VCaP (cell line): Measurements from ENCODE around the gene TNFRSF25.
A peak's percentile ranks its signal among the peaks of the same experiment; 100 is the strongest.
"Not testable (repeated sequence)": the region's sequence is repeated elsewhere in the genome, so short reads cannot be mapped to it uniquely, and the experiment has no call there.

ENCODE experiments used
- H3K27ac ChIP-seq: fragments of 450-650 bp; 2 replicates; pipeline ENCODE4 v1.5.1; 2017
- TF ChIP-seq, protein P1 (sequence below): fragments of 450-650 bp; conservative IDR thresholded peaks from 2 replicates; pipeline ENCODE4 v1.5.1; 2017; ENCODE audit warnings: mild to moderate bottlenecking, moderate library complexity

The TNFRSF25 gene

DNA sequence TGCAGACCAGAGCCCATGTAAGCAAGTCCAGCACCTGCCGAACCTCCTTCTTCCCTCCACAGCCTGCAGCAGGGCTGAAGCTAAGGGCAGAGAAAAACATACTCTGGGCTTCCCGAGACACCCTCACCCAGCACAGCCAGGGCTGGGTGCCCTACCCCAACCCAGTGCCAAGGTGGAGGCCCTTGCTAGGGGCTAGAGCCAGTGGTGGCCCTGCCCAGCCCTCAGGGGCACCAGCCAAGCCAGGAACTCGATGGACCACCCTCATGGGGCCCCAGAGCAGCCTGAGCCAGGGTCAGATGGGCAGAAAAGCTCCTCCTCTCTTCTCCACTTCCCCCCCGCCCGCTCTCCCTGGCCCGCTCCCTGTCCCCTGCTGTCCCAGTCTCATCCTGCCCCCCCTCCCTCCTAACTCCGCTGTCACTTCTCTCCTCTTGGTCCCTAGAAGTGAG, 15.9 kb downstream of the TNFRSF25 start:
- TF ChIP-seq, protein P1, sequence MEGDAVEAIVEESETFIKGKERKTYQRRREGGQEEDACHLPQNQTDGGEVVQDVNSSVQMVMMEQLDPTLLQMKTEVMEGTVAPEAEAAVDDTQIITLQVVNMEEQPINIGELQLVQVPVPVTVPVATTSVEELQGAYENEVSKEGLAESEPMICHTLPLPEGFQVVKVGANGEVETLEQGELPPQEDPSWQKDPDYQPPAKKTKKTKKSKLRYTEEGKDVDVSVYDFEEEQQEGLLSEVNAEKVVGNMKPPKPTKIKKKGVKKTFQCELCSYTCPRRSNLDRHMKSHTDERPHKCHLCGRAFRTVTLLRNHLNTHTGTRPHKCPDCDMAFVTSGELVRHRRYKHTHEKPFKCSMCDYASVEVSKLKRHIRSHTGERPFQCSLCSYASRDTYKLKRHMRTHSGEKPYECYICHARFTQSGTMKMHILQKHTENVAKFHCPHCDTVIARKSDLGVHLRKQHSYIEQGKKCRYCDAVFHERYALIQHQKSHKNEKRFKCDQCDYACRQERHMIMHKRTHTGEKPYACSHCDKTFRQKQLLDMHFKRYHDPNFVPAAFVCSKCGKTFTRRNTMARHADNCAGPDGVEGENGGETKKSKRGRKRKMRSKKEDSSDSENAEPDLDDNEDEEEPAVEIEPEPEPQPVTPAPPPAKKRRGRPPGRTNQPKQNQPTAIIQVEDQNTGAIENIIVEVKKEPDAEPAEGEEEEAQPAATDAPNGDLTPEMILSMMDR = no peak
- no peak overlapping the region for H3K27ac ChIP-seq

DNA sequence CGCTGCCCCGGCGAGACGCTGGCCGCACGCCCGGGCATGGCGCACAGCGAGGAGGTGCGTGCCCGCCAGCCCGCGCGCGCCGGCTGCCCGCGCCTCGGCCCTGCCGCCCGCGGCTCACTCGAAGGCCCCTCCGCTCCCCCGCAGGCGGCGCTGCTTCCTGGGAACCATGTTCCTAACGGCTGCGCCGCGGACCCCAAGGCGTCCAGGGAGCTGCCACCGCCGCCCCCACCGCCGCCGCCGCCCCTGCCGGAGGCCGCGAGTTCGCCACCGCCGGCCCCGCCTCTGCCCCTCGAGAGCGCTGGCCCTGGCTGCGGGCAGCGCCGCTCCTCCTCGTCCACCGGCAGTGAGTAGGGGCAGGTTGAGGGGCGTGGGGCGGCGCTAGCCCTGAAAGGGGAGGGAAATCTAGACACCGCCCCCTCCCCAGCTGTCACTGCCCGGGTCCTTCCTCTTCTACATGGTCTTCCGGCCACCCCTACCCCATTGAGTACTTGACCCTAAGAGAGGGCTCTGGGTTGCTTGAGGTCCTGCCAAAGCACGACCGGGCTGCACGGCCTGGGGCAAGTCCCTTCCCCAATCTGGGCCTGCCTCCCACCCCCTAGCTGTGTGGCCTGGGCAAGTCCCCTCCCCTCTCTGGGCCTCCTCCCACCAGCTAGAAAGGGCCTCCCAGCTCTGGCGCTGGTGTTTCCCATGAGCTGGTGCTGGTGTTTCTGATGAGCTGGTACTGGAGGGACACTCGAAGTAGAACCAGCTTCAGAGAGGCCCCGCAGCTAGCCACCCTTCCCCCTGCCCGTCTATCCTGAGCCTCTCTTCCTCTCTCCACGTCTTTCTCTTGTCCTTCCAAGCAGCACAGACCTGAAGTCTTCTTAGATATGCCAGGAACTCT, 17.0 kb downstream of the TNFRSF25 start:
- TF ChIP-seq, protein P1 = peak; percentile 21
- H3K27ac ChIP-seq = no peak overlapping the region

GRCh38 chr1:6447818-6448748, 17.9 kb downstream of the TNFRSF25 start:
- TF ChIP-seq, protein P1 = no peak

DNA sequence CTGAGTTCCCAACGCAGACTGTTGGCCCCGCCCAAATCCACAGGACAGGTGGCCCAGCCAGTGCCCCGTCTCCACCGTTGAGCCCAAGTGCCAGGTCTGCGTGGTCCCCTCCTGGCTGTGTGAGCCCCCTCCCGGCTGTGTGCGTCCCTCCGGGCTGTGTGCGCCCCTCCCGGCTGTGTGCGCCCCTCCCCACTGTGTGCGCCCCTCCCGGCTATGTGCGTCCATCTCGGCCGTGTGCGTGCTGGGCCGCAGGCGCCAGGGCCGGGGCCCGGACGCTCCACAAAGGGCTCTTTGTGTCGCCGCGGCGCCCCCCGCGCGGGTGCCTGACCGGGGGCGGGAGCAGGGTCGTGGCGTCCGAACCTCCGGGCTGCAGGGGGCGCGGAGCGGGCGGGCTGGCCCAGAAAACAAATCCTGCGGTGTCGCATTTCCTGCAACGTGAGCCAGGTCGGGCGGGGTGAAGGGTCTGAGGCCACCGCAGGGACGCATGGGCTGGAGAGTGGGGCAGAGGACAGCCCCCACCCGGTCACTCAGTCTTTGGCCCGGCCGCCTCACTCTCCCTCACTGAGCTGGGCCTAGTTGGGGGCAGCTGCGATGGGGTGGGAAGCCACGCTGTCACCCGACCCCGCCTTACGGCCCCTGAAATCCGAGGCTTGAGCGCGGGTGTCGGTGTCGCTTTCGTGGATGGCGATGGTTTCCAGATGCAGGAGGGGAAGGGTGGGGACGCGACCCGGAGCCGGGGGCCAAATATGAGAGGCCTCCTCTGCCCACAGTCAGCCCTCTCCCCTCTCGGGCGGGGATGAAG, 18.8 kb downstream of the TNFRSF25 start:
- TF ChIP-seq, protein P1 = no peak
- no peak overlapping the region for H3K27ac ChIP-seq

More at GRCh38 chr1:6447818-6448748, 17.9 kb downstream of the TNFRSF25 start:
- H3K27ac ChIP-seq = no peak overlapping the region

- TF ChIP-seq, protein P1 = no peak
- H3K27ac ChIP-seq = no peak overlapping the region
Measured at GRCh38 chr1:6446665-6447015, 19.3 kb downstream of the TNFRSF25 start.

- H3K27ac ChIP-seq = not testable (repeated sequence)
Measured at GRCh38 chr1:6445929-6446328, 20.0 kb downstream of the TNFRSF25 start.

GRCh38 chr1:6445062-6445763, 20.8 kb downstream of the TNFRSF25 start:
- TF ChIP-seq, protein P1 = peak; percentile 77
- H3K27ac ChIP-seq = no peak overlapping the region
